OCI-LY1 (cell line): ENCODE data around the gene MECR.
"Not testable (repeated sequence)": the region's sequence is repeated elsewhere in the genome, so short reads cannot be mapped to it uniquely, and the experiment has no call there.

Experiments
- EZH2 ChIP-seq: fragments of 200-600 bp; sonication (generic), shearing (Covaris generic); IDR thresholded peaks from 2 replicates; pipeline ENCODE4 v1.8.0; 2017; ENCODE audit warnings: borderline replicate concordance, mixed run types, mild to moderate bottlenecking, antibody characterized with exemption, low read length, moderate library complexity, mixed read lengths
- TF ChIP-seq, protein P1 (sequence below): fragments of 200-600 bp; sonication (generic), shearing (Covaris generic); IDR thresholded peaks from 2 replicates; pipeline ENCODE4 v1.5.1; 2017; ENCODE audit warnings: mild to moderate bottlenecking, antibody characterized with exemption, low read length, moderate library complexity, mixed read lengths

DNA sequence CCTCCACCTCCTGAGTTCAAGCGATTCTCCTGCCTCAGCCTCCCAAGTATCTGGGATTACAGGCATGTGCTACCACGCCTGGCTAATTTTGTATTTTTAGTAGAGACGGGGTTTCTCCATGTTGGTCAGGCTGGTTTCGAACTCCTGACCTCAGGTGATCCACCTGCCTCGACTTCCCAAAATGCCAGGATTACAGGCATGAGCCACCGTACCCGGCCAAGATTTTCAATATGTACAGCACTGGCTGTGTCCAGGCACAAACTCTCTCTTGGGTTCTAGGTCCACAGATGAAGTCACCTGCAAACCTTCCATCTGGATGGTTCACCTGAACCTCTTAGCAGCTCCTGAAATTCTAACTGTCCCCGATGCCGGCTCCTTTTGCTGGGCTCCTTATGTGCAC, 80.4 kb downstream of the MECR start:
- TF ChIP-seq, protein P1, sequence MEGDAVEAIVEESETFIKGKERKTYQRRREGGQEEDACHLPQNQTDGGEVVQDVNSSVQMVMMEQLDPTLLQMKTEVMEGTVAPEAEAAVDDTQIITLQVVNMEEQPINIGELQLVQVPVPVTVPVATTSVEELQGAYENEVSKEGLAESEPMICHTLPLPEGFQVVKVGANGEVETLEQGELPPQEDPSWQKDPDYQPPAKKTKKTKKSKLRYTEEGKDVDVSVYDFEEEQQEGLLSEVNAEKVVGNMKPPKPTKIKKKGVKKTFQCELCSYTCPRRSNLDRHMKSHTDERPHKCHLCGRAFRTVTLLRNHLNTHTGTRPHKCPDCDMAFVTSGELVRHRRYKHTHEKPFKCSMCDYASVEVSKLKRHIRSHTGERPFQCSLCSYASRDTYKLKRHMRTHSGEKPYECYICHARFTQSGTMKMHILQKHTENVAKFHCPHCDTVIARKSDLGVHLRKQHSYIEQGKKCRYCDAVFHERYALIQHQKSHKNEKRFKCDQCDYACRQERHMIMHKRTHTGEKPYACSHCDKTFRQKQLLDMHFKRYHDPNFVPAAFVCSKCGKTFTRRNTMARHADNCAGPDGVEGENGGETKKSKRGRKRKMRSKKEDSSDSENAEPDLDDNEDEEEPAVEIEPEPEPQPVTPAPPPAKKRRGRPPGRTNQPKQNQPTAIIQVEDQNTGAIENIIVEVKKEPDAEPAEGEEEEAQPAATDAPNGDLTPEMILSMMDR = not testable (repeated sequence)
- not testable (repeated sequence) for TF ChIP-seq EZH2
